Endothelial cell of umbilical vein (primary cell): ENCODE results near the gene CAMKK2. TPM values are rescaled to one million over a fixed set of nuclear protein-coding genes. Genes with fewer than 3 reads are reported as not detected.

ENCODE experiments used
- BruUV-seq: library from RNA; stranded (reverse); fragments of 400-500 nt; replicated peaks from 2 replicates; lab custom pipeline; 2021; lab: Mats Ljungman, UMichigan
- CTCF ChIA-PET: fragments of 300-600, 350-600 bp; sonication (Branson Sonifier 250); formaldehyde crosslinking; loops from one replicate; lab custom pipeline; 2021; ENCODE audit warnings: antibody characterized with exemption, inconsistent platforms; lab: Charles Lee
- POLR2A ChIA-PET: fragments of 300-600, 350-600 bp; sonication (Branson Sonifier 250); formaldehyde crosslinking; loops from one replicate; lab custom pipeline; 2021; ENCODE audit warnings: antibody characterized with exemption, inconsistent platforms; lab: Charles Lee
- DNase-seq: peaks from one replicate; pipeline ENCODE4 v3.0.0-alpha.2; 2011; ENCODE audit warnings: low read depth, low spot score
- FAIRE-seq: peaks from 2 replicates; lab custom pipeline; 2011; peaks lifted over from hg19 to GRCh38; lab: Jason Lieb, UNC
- H2AFZ ChIP-seq: 2 replicates; pipeline ENCODE4 v1.6.0; 2012; ENCODE audit warnings: low read depth, low read length, control low read depth, inconsistent platforms
- H3K27ac ChIP-seq: 2 replicates; pipeline ENCODE4 v1.5.1; 2011; ENCODE audit warnings: low read depth, mild to moderate bottlenecking, control low read depth, low read length, moderate library complexity; ENCODE audit not compliant: insufficient read depth
- H3K27me3 ChIP-seq, 2 experiments: 2 replicates each; pipeline versions ENCODE4 v1.6.0 to v1.6.1; 2011; ENCODE audit warnings: low read length in 2 of 2, mixed read lengths in 1 of 2; ENCODE audit not compliant: control insufficient read depth in 2 of 2, insufficient read depth in 2 of 2
- H3K36me3 ChIP-seq, 2 experiments: 2 replicates in 1 of 2; 3 replicates in 1 of 2; pipeline ENCODE4 v1.5.1; 2011; ENCODE audit warnings: low read length in 2 of 2, mild to moderate bottlenecking in 1 of 2, moderate library complexity in 1 of 2; ENCODE audit not compliant: control insufficient read depth in 2 of 2, insufficient read depth in 2 of 2; ENCODE audit errors: extremely low read depth in 1 of 2
- H3K4me1 ChIP-seq: 3 replicates; pipeline ENCODE4 v1.5.1; 2011; ENCODE audit warnings: mild to moderate bottlenecking, low read length; ENCODE audit not compliant: control insufficient read depth, insufficient read depth; ENCODE audit errors: extremely low read depth
- H3K4me2 ChIP-seq: 2 replicates; pipeline ENCODE4 v1.6.1; 2011; ENCODE audit warnings: low read length, control low read depth, mixed read lengths; ENCODE audit not compliant: insufficient read depth
- H3K4me3 ChIP-seq, 3 experiments: fragments of 200-600 bp in 1 of 3; sonication (generic), shearing (Covaris generic) in 1 of 3; replicated peaks in 1 of 3; 2 replicates each; pipeline ENCODE4 v1.5.1; 2011 to 2016; ENCODE audit warnings: control low read depth in 3 of 3, low read length in 3 of 3, mild to moderate bottlenecking in 2 of 3, inconsistent platforms in 1 of 3, low read depth in 1 of 3, moderate library complexity in 1 of 3; ENCODE audit not compliant: insufficient read depth in 1 of 3
- H3K79me2 ChIP-seq: 2 replicates; pipeline ENCODE4 v1.6.0; 2012; ENCODE audit warnings: low read length, inconsistent platforms; ENCODE audit not compliant: control insufficient read depth, insufficient read depth
- H3K9ac ChIP-seq: replicated peaks from 2 replicates; pipeline ENCODE3; 2011; ENCODE audit warnings: low read length, control low read depth; ENCODE audit not compliant: insufficient read depth; ENCODE audit errors: extremely low read depth
- H3K9me1 ChIP-seq: replicated peaks from 3 replicates; pipeline ENCODE4 v1.6.0; 2011; ENCODE audit warnings: mild to moderate bottlenecking, low read length; ENCODE audit not compliant: control insufficient read depth, insufficient read depth; ENCODE audit errors: extremely low read depth
- H3K9me3 ChIP-seq: replicated peaks from 2 replicates; pipeline ENCODE4 v1.5.1; 2012; ENCODE audit warnings: low read length, inconsistent platforms; ENCODE audit not compliant: control insufficient read depth, insufficient read depth
- H4K20me1 ChIP-seq: replicated peaks from 2 replicates; pipeline ENCODE3; 2011; ENCODE audit warnings: mild to moderate bottlenecking, low read length; ENCODE audit not compliant: control insufficient read depth, insufficient read depth; ENCODE audit errors: extremely low read depth
- CTCF ChIP-seq, 2 donors: IDR thresholded peaks; 1 replicate in 1 of 2; 2 replicates in 1 of 2; pipeline ENCODE4 v1.5.1; 2011; ENCODE audit warnings: low read length in 2 of 2, mild to moderate bottlenecking in 2 of 2, moderate library complexity in 2 of 2, control low read depth in 1 of 2, inconsistent platforms in 1 of 2, low read depth in 1 of 2; ENCODE audit not compliant: insufficient read depth in 1 of 2; ENCODE audit errors: extremely low read depth in 1 of 2
- EZH2 ChIP-seq: IDR thresholded peaks from 2 replicates; pipeline ENCODE4 v1.6.1; 2012; ENCODE audit warnings: borderline replicate concordance, low read depth, mild to moderate bottlenecking, moderate library complexity, low read length, inconsistent platforms; ENCODE audit not compliant: severe bottlenecking
- FOS ChIP-seq: IDR thresholded peaks from 2 replicates; pipeline ENCODE4 v1.6.1; 2011; ENCODE audit warnings: mild to moderate bottlenecking, low read length, moderate library complexity, borderline replicate concordance; ENCODE audit not compliant: insufficient read depth
- GATA2 ChIP-seq: IDR thresholded peaks from 2 replicates; pipeline ENCODE4 v1.7.0; 2011; ENCODE audit warnings: low read depth, mild to moderate bottlenecking, moderate library complexity, mixed read lengths, low read length; ENCODE audit not compliant: insufficient read length, insufficient read depth
- JUN ChIP-seq: IDR thresholded peaks from 2 replicates; pipeline ENCODE4 v1.6.1; 2011; ENCODE audit warnings: borderline replicate concordance, low read depth; ENCODE audit not compliant: insufficient read length, insufficient read depth
- MYC ChIP-seq: IDR thresholded peaks from one replicate; pipeline ENCODE4 v1.6.1; 2011; ENCODE audit warnings: mild to moderate bottlenecking, low read depth, low read length
- POLR2A ChIP-seq: IDR thresholded peaks from 2 replicates; pipeline ENCODE4 v1.6.1; 2012; ENCODE audit warnings: low read depth, mild to moderate bottlenecking, control low read depth, low read length
- POLR2AphosphoS5 ChIP-seq: IDR thresholded peaks from 2 replicates; pipeline ENCODE4 v1.6.1; 2012; ENCODE audit warnings: low read depth, mild to moderate bottlenecking, control low read depth, low read length, moderate library complexity; ENCODE audit not compliant: insufficient read depth
- dilution Hi-C: fragments of 300-500 bp; cut with MboI; formaldehyde crosslinking; loops from one replicate; pipeline ENCODE4 v1.15.0; 2019; ENCODE audit warnings: low sequenced_read_pairs; ENCODE audit not compliant: extremely low pct_ligation_motif_present
- intact Hi-C: fragments of 100-400 bp; cut with micrococcal nuclease; formaldehyde crosslinking; loops from one replicate; pipeline ENCODE4 v1.10.0; 2022
- polyA plus RNA-seq, 4 experiments: library from polyadenylated mRNA; depleted of rRNA in 3 of 4; stranded (reverse) in 3 of 4; unstranded in 1 of 4; fragments of >200 nt; gene quantifications; 2 replicates each; pipeline versions ENCODE4 v1.2.1 to v1.2.3, GENCODE V29; 2011 to 2012; ENCODE audit warnings: missing spikeins in 1 of 4
- total RNA-seq: library from RNA; stranded (reverse); gene quantifications from 2 replicates; pipeline ENCODE4 v1.2.3, GENCODE V29; 2021
- TF ChIP-seq, protein P1 (sequence below): IDR thresholded peaks from 2 replicates; pipeline ENCODE4 v1.6.1; 2011; ENCODE audit not compliant: insufficient read depth, insufficient read length

CAMKK2 gene
- total and polyA plus RNA-seq, 2 donors (not counting 3 experiments of a cell fraction or from before 2014, with no cell fraction given): 32.5 to 45.0 TPM

DNA sequence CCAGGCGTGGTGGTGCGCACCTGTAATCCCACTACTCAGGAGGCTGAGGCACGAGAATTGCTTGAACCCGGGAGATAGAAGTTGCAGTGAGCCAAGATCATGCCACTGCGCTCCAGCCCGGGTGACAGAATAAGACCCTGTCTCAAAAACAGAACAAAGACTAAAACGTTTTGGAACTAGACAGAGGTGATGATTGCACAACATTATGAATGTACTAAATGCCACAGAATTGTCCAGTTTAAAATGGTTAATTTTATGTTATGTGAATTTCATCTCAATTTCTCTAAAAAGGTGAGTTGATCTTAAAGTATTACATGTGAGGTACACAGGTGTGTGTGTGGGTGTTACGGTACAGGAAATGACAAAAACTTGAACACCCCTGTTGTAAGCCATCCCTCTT lies 70.1 kb downstream of the CAMKK2 start:
- Histone ChIP-seq H2AFZ (no peak overlapping the region), H3K9ac (no peak overlapping the region), H3K4me1 (no peaks in the 10 kb centered on the region), H3K36me3 (peaks cover 3 to 11% of the 10 kb centered on the region in 2 experiments), H3K9me1 (no peaks in the 10 kb centered on the region), H4K20me1 (no peaks in the 10 kb centered on the region), H3K79me2 (no peaks in the 10 kb centered on the region), H3K4me3 (no peak overlapping the region), H3K4me2 (no peak overlapping the region), H3K27ac (no peak overlapping the region), H3K9me3 (no peaks in the 10 kb centered on the region), H3K27me3 (no peaks in the 10 kb centered on the region)
- DNase-seq: no peak
- FAIRE-seq: no peak
- BruUV-seq: no TSS peak
- intact Hi-C loops (no loop called here), dilution Hi-C loops (no loop called here)
- ChIA-PET CTCF (interaction anchor here (1.6 kb wide), 1 partner anchor 167 kb away, joined by 4 read pairs; no protein-coding TSS in a partner anchor), POLR2A (no interaction called here)
- no peak for TF ChIP-seq EZH2
- no peak for TF ChIP-seq CTCF (IDR thresholded peaks at IDR 0.05; ENCODE audit: extremely low read depth in 1 of 2, insufficient read depth in 1 of 2, low read depth in 1 of 2, low read length in 2 of 2)
- TF ChIP-seq, protein P1, sequence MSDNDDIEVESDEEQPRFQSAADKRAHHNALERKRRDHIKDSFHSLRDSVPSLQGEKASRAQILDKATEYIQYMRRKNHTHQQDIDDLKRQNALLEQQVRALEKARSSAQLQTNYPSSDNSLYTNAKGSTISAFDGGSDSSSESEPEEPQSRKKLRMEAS: no peak
- no peak for TF ChIP-seq JUN
- no peak for TF ChIP-seq FOS

DNA sequence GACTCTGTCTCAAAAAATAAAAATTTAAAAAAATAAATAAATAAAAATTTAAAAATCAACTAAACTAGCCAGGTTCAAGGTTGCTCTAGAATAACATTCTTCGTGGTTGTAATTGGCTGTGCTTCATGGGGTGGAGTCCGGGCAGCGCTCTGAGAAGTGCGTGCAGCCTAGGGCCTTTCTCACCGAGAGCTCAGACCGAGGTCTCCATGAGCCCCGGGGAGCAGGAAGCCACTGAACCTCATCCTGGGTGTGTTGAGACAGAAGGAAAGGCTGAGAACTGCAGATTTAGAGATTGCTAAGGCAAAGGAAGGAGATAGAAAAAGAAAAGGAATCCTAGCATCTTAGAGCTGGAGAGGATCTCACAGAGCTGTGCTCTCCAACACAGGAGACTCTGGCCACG lies 71.9 kb downstream of the CAMKK2 start:
- Histone ChIP-seq H3K9ac (no peak overlapping the region), H3K79me2 (no peaks in the 10 kb centered on the region), H3K27ac (no peak overlapping the region), H2AFZ (no peak overlapping the region), H3K4me3 (no peak overlapping the region), H3K27me3 (no peaks in the 10 kb centered on the region), H3K4me1 (no peaks in the 10 kb centered on the region), H3K4me2 (no peak overlapping the region), H4K20me1 (no peaks in the 10 kb centered on the region), H3K9me1 (no peaks in the 10 kb centered on the region), H3K36me3 (peaks cover 2 to 11% of the 10 kb centered on the region in 2 experiments), H3K9me3 (no peaks in the 10 kb centered on the region)
- no peak for DNase-seq
- no peak for TF ChIP-seq EZH2
- TF ChIP-seq GATA2: no peak
- TF ChIP-seq, protein P1: no peak
- no peak for TF ChIP-seq POLR2AphosphoS5
- no peak for TF ChIP-seq CTCF (IDR thresholded peaks at IDR 0.05; ENCODE audit: extremely low read depth in 1 of 2, insufficient read depth in 1 of 2, low read depth in 1 of 2, low read length in 2 of 2)
- TF ChIP-seq POLR2A: no peak
- no peak for TF ChIP-seq FOS
- TF ChIP-seq MYC: no peak
- no peak for TF ChIP-seq JUN
- CTCF ChIA-PET: interaction anchor here (1.0 to 2.0 kb wide), 5 partner anchors 35 to 164 kb away, joined by 3 to 16 read pairs (median 3); no protein-coding TSS in a partner anchor
- dilution Hi-C loops (no loop called here), intact Hi-C loops (no loop called here)
- POLR2A ChIA-PET: no interaction called here
- no TSS peak for BruUV-seq
- FAIRE-seq: no peak
